ENCODE results near the gene CDC42. TPM values are rescaled to one million over a fixed set of nuclear protein-coding genes. Genes with fewer than 3 reads are reported as not detected.

Gene CDC42
- total and polyA plus RNA-seq, 2 experiments from 2014 or later = 119 to 184 TPM

GRCh38 chr1:22128392-22128791 lies 75.9 kb downstream of the CDC42 start (continued):
- TF ChIP-seq REST (IDR thresholded peaks at IDR 0.05; ENCODE audit: unreplicated experiment) (no peak), CREB1 (CRISPR knock-in tag; IDR thresholded peaks at IDR 0.05; ENCODE audit: low read depth) (no peak), JUNB (IDR thresholded peaks at IDR 0.05; ENCODE audit: unreplicated experiment) (no peak), ZNF331 (CRISPR knock-in tag; IDR thresholded peaks at IDR 0.05; ENCODE audit: low read depth) (no peak)

GRCh38 chr1:22129501-22130117 lies 77.1 kb downstream of the CDC42 start:
- Histone ChIP-seq H2AFZ (no peak overlapping the region), H3K79me2 (replicated peaks; ENCODE audit: insufficient read depth) (no peaks in the 10 kb centered on the region), H3K27ac (ENCODE audit: low read depth) (no peak overlapping the region), H3K27me3 (ENCODE audit: insufficient read depth) (no peaks in the 10 kb centered on the region), H3K4me2 (no peak overlapping the region), H3K36me3 (ENCODE audit: insufficient read depth) (no peaks in the 10 kb centered on the region), H3K9me2 (ENCODE audit: insufficient read depth) (no peaks in the 10 kb centered on the region), H3K4me3 (no peak overlapping the region), H3F3A (replicated peaks; ENCODE audit: low read depth) (0 out of 2 replicates have a peak, but pooled peaks cover 3% of the 10 kb centered on the region), H4K20me1 (replicated peaks; ENCODE audit: insufficient read depth) (no peaks in the 10 kb centered on the region; the same call in 1 of the 2 replicates), H3K4me1 (ENCODE audit: insufficient read depth) (peaks cover 10% of the 10 kb centered on the region; the same call in 1 of the 2 replicates)
- no peaks in the 10 kb centered on the region; the same call in 2 of the 3 replicates for H3K9me3 Mint-ChIP-seq
- H3K27me3 Mint-ChIP-seq (ENCODE audit: insufficient read depth, low read depth, poor library complexity) = peaks cover 2% of the 10 kb centered on the region
- H3K36me3 Mint-ChIP-seq (ENCODE audit: low read depth) = no peaks in the 10 kb centered on the region
- no peak overlapping the region for H3K27ac Mint-ChIP-seq
- H3K4me3 Mint-ChIP-seq = no peak overlapping the region
- peaks cover 15% of the 10 kb centered on the region for H3K4me1 Mint-ChIP-seq
- ATAC-seq = no peak
- no peak for DNase-seq (ENCODE audit: low spot score)
- TF ChIP-seq REST (IDR thresholded peaks at IDR 0.05; ENCODE audit: unreplicated experiment) (no peak), ZNF462 (CRISPR knock-in tag; IDR thresholded peaks at IDR 0.05) (no peak), CTCF (conservative IDR thresholded peaks at IDR 0.05; ENCODE audit: low read depth in 2 of 2) (no peak), EZH2phosphoT487 (IDR thresholded peaks at IDR 0.05; ENCODE audit: unreplicated experiment) (no peak), STAT1 (IDR thresholded peaks at IDR 0.05; ENCODE audit: unreplicated experiment) (no peak), POLR2AphosphoS5 (IDR thresholded peaks at IDR 0.05; ENCODE audit: low read depth) (no peak)
